Thoracic aorta (tissue), 2 donors: ENCODE results near the gene ADAMTS2. TPM values are rescaled to one million over a fixed set of nuclear protein-coding genes. Genes with fewer than 3 reads are reported as not detected.

Experiments used
- ATAC-seq: fragments of 150-250 bp; one replicate; pipeline ENCODE4 v1.8.0; 2017; ENCODE audit warnings: low read depth; ENCODE audit not compliant: insufficient number of reproducible peaks, low FRiP score
- DNase-seq: peaks from one replicate; pipeline ENCODE4 v3.0.0-alpha.2; 2020; ENCODE audit warnings: low spot score
- H3K27ac ChIP-seq, 2 donors: fragments of 200-600 bp; sonication (generic); 1 replicate in 1 of 2; 2 replicates in 1 of 2; pipeline ENCODE4 v1.5.1; 2016; ENCODE audit warnings: mild to moderate bottlenecking in 2 of 2, moderate library complexity in 2 of 2
- H3K27me3 ChIP-seq: fragments of 200-600 bp; sonication (generic); replicated peaks from 2 replicates; pipeline ENCODE4 v1.6.0; 2016; ENCODE audit warnings: mild to moderate bottlenecking; ENCODE audit not compliant: insufficient read depth
- H3K36me3 ChIP-seq: fragments of 200-600 bp; sonication (generic); one replicate; pipeline ENCODE4 v1.5.1; 2016
- H3K4me1 ChIP-seq, 2 donors: fragments of 200-600 bp; sonication (generic); 1 replicate in 1 of 2; 2 replicates in 1 of 2; pipeline versions ENCODE4 v1.5.1 to v1.6.0; 2016; ENCODE audit warnings: low read depth in 2 of 2, mild to moderate bottlenecking in 1 of 2; ENCODE audit not compliant: control insufficient read depth in 1 of 2
- H3K4me3 ChIP-seq: fragments of 200-600 bp; sonication (generic); 2 replicates; pipeline ENCODE4 v1.5.1; 2016; ENCODE audit warnings: mild to moderate bottlenecking
- H3K9me3 ChIP-seq: fragments of 200-600 bp; sonication (generic); 2 replicates; pipeline ENCODE4 v1.5.1; 2016
- total RNA-seq, 2 donors: library from RNA; depleted of rRNA; stranded (reverse); fragments of >200 nt; gene quantifications; one replicate each; pipeline versions ENCODE4 v1.1.0 to v1.2.3, GENCODE V29; 2016
- TF ChIP-seq, protein P1 (sequence below): fragments of 200-600 bp; sonication (generic); IDR thresholded peaks from one replicate; pipeline ENCODE4 v1.5.1; 2019; ENCODE audit warnings: antibody characterized with exemption

ADAMTS2 gene
- total RNA-seq, 2 donors from 2014 or later, result 34.4 to 60.7 TPM

DNA sequence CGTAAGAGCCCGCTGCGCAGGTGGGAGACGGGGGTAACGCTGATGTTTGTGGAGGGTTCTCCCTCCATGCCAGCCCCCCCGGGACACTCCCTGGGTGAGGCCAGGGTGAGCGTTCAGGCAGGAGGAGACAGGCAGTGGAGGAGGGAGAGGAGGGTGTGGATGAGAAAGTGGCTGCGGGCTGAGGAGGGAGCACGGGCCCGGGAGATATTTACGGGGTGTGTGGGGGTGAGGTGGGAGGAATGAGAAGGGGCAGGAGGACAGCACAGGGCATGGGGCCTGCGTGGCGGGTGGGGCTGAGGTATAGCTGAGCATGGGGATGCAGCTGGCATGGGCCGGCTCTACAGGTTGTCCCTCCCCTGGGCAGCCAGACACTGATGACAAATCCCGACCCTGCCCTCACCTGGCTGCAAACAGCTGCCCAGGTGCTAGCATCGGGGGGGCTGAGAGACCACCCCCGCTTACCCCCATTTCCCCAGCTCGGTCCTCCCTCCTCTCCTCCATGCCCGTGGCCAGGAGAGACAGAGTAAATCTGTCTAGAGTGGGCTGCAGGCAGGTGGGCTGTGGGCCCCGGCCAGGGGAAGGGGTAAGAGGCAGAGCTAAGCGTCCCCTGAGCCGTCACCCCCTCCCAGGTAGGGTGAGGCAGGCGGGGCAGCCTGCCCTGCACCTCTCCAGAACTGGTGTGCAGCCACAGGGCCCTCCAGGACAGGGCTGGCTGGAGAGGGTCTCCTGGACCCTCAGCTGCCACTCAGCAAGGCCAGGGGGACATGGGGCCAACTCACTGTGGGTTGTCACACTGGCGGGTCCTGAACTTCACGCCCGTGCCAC, 205.9 kb downstream of the ADAMTS2 start:
- Histone ChIP-seq H3K9me3 (no peaks in the 10 kb centered on the region), H3K4me3 (no peak overlapping the region), H3K27ac (no peak overlapping the region), H3K27me3 (no peaks in the 10 kb centered on the region), H3K36me3 (no peaks in the 10 kb centered on the region), H3K4me1 (no peaks in the 10 kb centered on the region)
- TF ChIP-seq, protein P1, sequence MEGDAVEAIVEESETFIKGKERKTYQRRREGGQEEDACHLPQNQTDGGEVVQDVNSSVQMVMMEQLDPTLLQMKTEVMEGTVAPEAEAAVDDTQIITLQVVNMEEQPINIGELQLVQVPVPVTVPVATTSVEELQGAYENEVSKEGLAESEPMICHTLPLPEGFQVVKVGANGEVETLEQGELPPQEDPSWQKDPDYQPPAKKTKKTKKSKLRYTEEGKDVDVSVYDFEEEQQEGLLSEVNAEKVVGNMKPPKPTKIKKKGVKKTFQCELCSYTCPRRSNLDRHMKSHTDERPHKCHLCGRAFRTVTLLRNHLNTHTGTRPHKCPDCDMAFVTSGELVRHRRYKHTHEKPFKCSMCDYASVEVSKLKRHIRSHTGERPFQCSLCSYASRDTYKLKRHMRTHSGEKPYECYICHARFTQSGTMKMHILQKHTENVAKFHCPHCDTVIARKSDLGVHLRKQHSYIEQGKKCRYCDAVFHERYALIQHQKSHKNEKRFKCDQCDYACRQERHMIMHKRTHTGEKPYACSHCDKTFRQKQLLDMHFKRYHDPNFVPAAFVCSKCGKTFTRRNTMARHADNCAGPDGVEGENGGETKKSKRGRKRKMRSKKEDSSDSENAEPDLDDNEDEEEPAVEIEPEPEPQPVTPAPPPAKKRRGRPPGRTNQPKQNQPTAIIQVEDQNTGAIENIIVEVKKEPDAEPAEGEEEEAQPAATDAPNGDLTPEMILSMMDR, result no peak
- DNase-seq (no peak), ATAC-seq (no peak)

DNA sequence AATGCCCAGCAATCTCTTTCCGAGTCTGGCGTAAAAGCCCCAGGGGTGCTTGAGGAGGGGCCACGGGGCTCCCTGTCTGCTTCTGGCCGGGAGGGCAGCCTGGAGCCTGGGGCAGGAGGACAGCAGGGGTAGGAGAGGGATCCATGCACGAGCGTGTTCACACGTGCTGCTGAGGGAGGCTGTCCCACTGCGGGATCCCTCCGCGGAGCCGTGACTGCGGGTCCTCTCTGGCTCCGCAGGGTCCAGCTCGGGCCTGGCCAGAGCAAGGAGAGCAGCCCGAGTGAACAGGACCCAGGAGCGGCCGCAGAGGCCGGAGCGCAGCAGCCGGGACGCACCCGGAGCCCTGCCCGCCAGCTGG, 206.7 kb downstream of the ADAMTS2 start:
- ATAC-seq, result no peak
- no peak for DNase-seq
- Histone ChIP-seq H3K36me3 (no peaks in the 10 kb centered on the region), H3K4me3 (no peak overlapping the region), H3K27me3 (no peaks in the 10 kb centered on the region), H3K4me1 (no peaks in the 10 kb centered on the region), H3K9me3 (no peaks in the 10 kb centered on the region), H3K27ac (no peak overlapping the region)
- TF ChIP-seq, protein P1, result no peak

DNA sequence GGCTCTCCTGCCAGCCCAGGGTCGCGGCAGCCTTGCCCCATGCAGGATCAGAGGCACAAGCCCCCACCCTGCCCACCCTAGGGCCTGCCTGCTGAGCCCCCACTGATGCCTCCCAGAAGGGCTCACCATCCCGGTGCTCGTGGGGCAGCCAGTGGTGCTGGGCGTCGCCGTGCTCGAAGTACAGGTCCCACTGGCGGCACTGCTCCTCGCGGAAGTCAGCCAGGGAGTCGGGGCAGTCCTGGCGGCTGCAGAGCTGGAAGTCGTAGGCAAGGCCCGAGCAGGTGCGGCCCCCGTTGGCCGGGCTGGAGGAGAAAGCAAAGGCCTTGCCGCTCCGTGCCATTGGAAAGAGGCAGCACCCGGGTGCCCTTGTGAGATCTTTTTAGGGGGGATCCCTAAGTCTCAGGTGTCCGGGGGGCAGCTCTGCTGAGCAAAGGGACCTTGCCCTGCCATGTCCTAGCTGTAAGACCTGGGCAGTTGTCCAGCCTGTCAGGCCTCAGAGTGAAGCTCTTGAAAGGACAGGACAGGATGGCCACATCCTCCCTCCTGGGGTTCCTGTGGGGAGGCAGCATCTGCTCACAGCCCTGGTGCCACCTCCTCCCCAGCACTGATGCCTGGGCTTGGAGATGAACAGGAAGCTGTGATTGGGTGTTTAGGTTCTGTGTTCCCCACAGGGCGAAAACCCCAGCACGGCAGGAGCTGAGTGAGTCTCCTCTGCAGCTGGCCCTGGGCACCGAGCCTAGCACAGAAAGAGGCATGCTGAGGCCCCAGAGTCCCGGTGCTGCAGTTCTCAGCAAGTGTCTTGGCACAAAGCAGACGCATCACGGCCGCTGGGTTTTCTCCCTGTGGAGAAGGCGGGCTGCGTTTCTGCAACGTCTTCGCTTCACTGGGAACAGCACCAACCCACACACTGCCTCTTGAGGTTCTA, 207.4 kb downstream of the ADAMTS2 start:
- Histone ChIP-seq H3K4me1 (no peaks in the 10 kb centered on the region), H3K9me3 (no peaks in the 10 kb centered on the region), H3K27ac (no peak overlapping the region), H3K4me3 (no peak overlapping the region), H3K36me3 (no peaks in the 10 kb centered on the region), H3K27me3 (no peaks in the 10 kb centered on the region)
- DNase-seq (no peak), ATAC-seq (no peak)
- TF ChIP-seq, protein P1, result no peak

DNA sequence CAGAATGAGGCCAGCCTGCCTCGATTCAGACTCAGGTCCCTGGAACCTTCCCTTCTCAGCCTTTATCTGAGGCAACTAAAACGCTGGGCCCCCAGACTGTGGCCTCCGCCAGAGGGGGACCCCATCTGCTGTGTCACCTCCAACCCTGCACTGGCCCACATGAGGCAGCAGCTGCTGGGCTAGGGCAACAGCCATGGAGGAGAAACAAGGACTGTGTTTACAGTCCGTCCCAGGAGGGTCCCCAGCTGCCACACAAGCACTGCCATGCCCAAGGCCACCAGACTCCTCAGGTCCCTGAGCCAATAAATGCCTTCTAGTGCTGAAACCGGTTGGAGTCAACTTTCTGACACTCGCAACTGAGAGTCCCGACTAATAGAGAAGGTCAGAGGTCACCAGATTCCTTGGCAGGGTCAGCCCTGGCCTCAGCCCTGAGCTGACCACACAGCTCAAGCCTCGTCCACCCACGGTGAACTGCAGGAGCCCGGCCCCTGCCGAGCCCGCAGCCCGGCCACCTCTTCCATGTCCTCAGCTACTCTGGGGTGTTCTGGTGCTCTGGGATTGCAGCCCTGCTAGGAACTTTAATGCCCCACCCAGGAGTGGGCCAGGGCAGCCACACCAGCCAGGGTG, 208.1 kb downstream of the ADAMTS2 start:
- Histone ChIP-seq H3K4me3 (no peak overlapping the region), H3K36me3 (no peaks in the 10 kb centered on the region), H3K9me3 (no peaks in the 10 kb centered on the region), H3K27me3 (no peaks in the 10 kb centered on the region), H3K4me1 (no peaks in the 10 kb centered on the region), H3K27ac (no peak overlapping the region)
- no peak for ATAC-seq
- TF ChIP-seq, protein P1, result no peak
- no peak for DNase-seq
